Pancreas (tissue), 10 donors: ENCODE measurements around the gene NOS1AP. TPM values are rescaled to one million over a fixed set of nuclear protein-coding genes. Genes with fewer than 3 reads are reported as not detected.

ENCODE experiments used
- ATAC-seq, 4 donors: fragments of 200-7000 bp; cut with Tn5 transposase; one replicate each; pipeline versions ENCODE4 v1.8.0 to v1.9.1; 2020; ENCODE audit warnings: mild to moderate bottlenecking in 4 of 4, moderate library complexity in 4 of 4
- DNase-seq, 6 donors: peaks; one replicate each; pipeline ENCODE4 v3.0.0-alpha.2; 2020
- FAIRE-seq: peaks from 2 replicates; lab custom pipeline; 2012; peaks lifted over from hg19 to GRCh38; lab: Jason Lieb, UNC
- H3K27ac ChIP-seq, 4 donors: fragments of 200-600 bp; sonication (generic); 1 replicate in 3 of 4; 2 replicates in 1 of 4; pipeline versions ENCODE4 v1.5.0 to v1.8.0; 2020
- H3K27me3 ChIP-seq, 4 donors: fragments of 200-600 bp; one replicate each; pipeline ENCODE4 v1.8.0; 2021
- H3K36me3 ChIP-seq, 3 donors: fragments of 200-600 bp; sonication (generic) in 1 of 3; one replicate each; pipeline versions ENCODE4 v1.5.0 to v1.8.0; 2020 to 2021
- H3K4me1 ChIP-seq, 3 donors: fragments of 200-600 bp; one replicate each; pipeline ENCODE4 v1.8.0; 2021
- H3K4me3 ChIP-seq, 4 donors: fragments of 200-600 bp; sonication (generic) in 2 of 4; one replicate each; pipeline versions ENCODE4 v1.5.0 to v1.8.0; 2020 to 2021
- H3K9me3 ChIP-seq, 4 donors: fragments of 200-600 bp; one replicate each; pipeline ENCODE4 v1.8.0; 2021
- WGBS, 2 donors: extraction: QIAGEN DNeasy Blood & Tissue Kit; methylation state at CpG; one replicate each; pipeline ENCODE4 v1.1.7; 2013; 5-methylcytosine and 5-hydroxymethylcytosine counted together
- intact Hi-C, 3 donors: fragments of 100-400 bp; cut with DNase I; formaldehyde crosslinking; loops; one replicate each; pipeline versions ENCODE4 v1.11.1 to v1.14.2; 2022
- polyA plus RNA-seq, 2 donors: library from polyadenylated mRNA; stranded (reverse); fragments of 200-250 nt; gene quantifications; one replicate each; pipeline ENCODE4 v1.2.3, GENCODE V29; 2013
- total RNA-seq, 6 donors: library from RNA; stranded (reverse); fragmentation: NEBNext Ultra II Directional in 4 of 6; extraction: Animal tissue kit (Norgen Biotek cat#: 25700) in 4 of 6; gene quantifications; one replicate each; pipeline versions ENCODE4 v1.2.1 to v1.2.4, GENCODE V29; 2021 to 2023
- TF ChIP-seq, protein P1 (sequence below), 4 donors: fragments of 200-600 bp; sonication (generic) in 3 of 4; IDR thresholded peaks; one replicate each; pipeline versions ENCODE4 v1.5.0 to v1.8.0; 2021; ENCODE audit warnings: antibody characterized with exemption in 4 of 4
- donor health status: healthy with polysubstance abuse.
- donor health status: DM: no; HTN: no; CAD: no; lungs with moderate emphysema.
- donor health status: DM: no; HTN: no; CAD: no.
- donor health status: control.
- donor health status: control.
- donor health status: Bipolar disorder and iron deficiency.
- donor health status: DM: yes; HTN: yes; CAD: no.
- donor health status: DM: no; HTN: no; CAD: no.
- donor health status: DM: no; HTN: no; CAD: no.
- donor health status: DM: yes; HTN: yes; CAD: no.

NOS1AP gene
- total and polyA plus RNA-seq, 8 donors, result 0.40 to 2.8 (median 1.7) TPM

DNA sequence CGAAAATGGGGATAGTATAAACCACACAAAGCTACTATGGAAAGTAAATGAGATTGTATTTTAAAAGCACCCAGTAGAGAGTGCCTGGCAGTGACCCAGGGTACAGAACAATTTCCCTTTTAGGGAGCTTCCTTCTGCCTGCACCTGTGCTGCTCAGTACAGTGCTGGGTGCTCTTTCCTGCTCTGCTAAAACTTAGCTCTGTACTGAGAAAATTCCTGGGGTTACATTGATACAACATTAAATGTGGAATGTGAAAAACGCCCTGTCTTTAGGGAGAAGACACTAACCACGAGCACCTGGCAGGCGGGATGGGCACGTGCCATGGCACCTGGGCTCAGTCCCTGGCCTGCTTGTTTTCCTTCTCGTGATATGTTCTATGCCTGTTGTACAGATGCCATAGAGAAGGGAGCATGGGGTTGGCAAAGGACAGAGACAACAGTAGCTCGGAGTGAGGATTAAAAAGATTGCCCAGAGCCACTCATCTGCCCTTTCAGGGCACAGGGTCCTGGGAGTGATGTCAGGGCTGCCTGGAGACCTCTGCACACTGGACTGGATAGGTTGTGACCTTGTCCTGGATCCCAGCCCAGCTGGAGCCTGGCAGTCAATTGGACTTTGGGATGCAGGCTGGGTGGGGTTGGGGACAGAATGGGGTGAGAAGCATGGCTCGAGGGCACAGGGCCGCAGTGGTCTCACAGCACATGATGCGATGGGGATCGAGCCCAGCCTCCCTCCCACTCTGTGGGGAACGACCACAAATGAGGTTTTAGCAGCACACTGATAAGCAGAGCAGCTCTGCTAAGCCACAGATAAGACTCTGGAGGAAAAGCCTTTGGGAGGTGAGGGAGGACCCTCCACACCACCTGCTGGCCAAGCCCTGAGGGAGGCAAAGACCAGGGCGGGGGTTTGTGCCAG lies 302.9 kb downstream of the NOS1AP start:
- ATAC-seq, result no peak

DNA sequence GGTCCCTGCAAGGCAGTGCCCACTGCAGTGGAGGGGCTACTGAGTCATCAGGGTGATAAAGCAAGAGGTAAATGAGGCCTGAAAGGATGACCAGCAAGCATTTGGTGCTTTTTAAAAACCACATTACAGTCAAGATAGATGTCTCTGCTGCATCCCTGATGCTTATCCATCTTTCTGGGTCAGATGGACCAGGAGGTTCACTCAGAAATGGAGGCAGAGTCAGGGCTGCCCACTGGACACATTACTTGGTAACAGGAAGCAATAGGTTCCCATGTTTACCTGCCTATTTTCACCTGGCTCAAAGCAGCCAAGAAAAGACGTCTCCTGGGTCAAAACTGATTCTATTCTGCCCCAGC lies 303.6 kb downstream of the NOS1AP start:
- FAIRE-seq (no peak), ATAC-seq (no peak), DNase-seq (no peak)
- H3K27me3 ChIP-seq, result no peaks in the 10 kb centered on the region
- intact Hi-C loops, result no loop called here
- no peak overlapping the region for H3K27ac ChIP-seq
- no peaks in the 10 kb centered on the region for H3K4me1 ChIP-seq
- 71 to 75% methylated on average over 1 of the region's 1 CpG for WGBS, 2 donors
- H3K4me3 ChIP-seq, result no peak overlapping the region
- TF ChIP-seq, protein P1, sequence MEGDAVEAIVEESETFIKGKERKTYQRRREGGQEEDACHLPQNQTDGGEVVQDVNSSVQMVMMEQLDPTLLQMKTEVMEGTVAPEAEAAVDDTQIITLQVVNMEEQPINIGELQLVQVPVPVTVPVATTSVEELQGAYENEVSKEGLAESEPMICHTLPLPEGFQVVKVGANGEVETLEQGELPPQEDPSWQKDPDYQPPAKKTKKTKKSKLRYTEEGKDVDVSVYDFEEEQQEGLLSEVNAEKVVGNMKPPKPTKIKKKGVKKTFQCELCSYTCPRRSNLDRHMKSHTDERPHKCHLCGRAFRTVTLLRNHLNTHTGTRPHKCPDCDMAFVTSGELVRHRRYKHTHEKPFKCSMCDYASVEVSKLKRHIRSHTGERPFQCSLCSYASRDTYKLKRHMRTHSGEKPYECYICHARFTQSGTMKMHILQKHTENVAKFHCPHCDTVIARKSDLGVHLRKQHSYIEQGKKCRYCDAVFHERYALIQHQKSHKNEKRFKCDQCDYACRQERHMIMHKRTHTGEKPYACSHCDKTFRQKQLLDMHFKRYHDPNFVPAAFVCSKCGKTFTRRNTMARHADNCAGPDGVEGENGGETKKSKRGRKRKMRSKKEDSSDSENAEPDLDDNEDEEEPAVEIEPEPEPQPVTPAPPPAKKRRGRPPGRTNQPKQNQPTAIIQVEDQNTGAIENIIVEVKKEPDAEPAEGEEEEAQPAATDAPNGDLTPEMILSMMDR (IDR thresholded peaks at IDR 0.05), result no peak
- H3K9me3 ChIP-seq, result no peaks in the 10 kb centered on the region
- no peaks in the 10 kb centered on the region for H3K36me3 ChIP-seq

More for the DNA sequence above, 302.9 kb downstream of the NOS1AP start:
- intact Hi-C loops, result no loop called here
- Histone ChIP-seq H3K27me3 (no peaks in the 10 kb centered on the region), H3K27ac (no peak overlapping the region), H3K4me3 (no peak overlapping the region), H3K36me3 (no peaks in the 10 kb centered on the region), H3K9me3 (no peaks in the 10 kb centered on the region), H3K4me1 (no peaks in the 10 kb centered on the region)
- FAIRE-seq, result no peak
- TF ChIP-seq, protein P1 (IDR thresholded peaks at IDR 0.05), result no peak
- WGBS, 2 donors, result 68 to 70% methylated on average over 13 of the region's 13 CpGs
- DNase-seq, result no peak

DNA sequence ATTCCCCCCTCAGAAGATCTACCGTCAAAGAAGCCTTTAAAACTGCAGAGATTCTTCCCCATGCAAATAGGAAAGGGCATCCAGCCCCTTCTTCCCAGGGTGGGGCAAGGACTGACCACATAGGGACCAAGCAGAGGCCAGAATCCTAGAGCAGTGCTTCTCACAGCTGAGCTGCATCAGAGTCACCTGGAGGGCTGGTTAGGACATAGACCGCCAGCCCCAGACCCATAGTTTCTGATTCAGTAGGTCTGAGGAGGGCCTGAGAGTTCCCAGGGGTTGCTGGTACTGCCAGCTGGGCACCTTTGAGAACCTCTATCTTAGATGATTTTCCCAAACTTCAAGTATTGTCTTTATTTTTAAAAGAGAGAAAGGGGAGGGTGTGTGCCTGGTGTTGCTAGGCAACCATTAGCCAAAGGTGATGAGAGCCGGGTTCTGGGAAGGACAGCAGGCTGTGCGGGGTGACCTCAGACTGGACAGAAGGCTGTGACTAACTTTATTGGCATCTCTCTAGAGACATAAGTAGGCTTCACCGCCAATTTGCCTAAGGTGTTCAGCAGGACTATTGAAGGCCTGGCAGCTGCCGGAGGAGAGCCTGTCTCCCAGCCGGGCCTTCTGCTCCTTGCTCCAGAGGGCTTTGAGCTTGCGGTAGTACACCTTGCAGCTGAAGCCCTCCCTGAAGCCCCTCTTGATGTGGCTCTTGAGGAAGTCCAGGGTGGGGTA lies 304.2 kb downstream of the NOS1AP start:
- ATAC-seq (no peak), FAIRE-seq (no peak)
- 92 to 94% methylated on average over 8 of the region's 8 CpGs for WGBS, 2 donors

DNA sequence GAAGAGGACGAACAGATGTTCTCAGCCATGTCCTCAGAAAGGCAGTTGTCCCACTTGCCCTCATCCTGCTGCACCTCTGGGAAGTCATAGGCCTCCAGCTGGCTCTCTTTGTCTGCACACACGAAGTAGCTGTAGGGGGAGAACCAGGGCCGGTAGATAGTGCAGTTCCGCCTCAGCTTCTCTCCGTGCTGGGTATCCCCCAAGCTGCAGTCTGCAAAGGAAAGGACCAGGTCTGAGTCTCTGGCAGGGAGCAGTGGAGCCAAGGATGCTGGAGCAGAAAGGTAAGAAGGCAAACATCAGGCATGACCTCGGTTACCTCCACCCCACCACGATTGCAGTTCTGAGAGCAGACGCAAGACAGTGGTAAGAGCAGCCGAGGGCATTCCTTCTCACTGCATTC lies 304.9 kb downstream of the NOS1AP start:
- FAIRE-seq (no peak), DNase-seq (no peak), ATAC-seq (no peak)
- no peaks in the 10 kb centered on the region for H3K4me1 ChIP-seq
- TF ChIP-seq, protein P1 (IDR thresholded peaks at IDR 0.05), result no peak
- no peak overlapping the region for H3K4me3 ChIP-seq
- intact Hi-C loops, result no loop called here
- no peaks in the 10 kb centered on the region for H3K9me3 ChIP-seq
- WGBS, 2 donors, result 88% methylated on average over 9 of the region's 9 CpGs
- H3K36me3 ChIP-seq, result no peaks in the 10 kb centered on the region
- no peak overlapping the region for H3K27ac ChIP-seq
- H3K27me3 ChIP-seq, result no peaks in the 10 kb centered on the region

More for the DNA sequence above, 304.2 kb downstream of the NOS1AP start:
- Histone ChIP-seq H3K27me3 (no peaks in the 10 kb centered on the region), H3K4me1 (no peaks in the 10 kb centered on the region), H3K9me3 (no peaks in the 10 kb centered on the region), H3K4me3 (no peak overlapping the region), H3K27ac (no peak overlapping the region), H3K36me3 (no peaks in the 10 kb centered on the region)
- DNase-seq, result no peak
- TF ChIP-seq, protein P1 (IDR thresholded peaks at IDR 0.05), result no peak
- intact Hi-C loops, result no loop called here
